Esophagus squamous epithelium (tissue), 4 donors: ENCODE measurements around the gene MAP2K5.

Experiments used
- CTCF ChIP-seq, 6 experiments: fragments of 450-650 bp in 4 of 6; fragments of 200-600 bp in 2 of 6; sonication (generic) in 2 of 6; IDR thresholded peaks; one replicate each; pipeline ENCODE4 v1.5.1; 2016 to 2019; ENCODE audit warnings: antibody characterized with exemption in 6 of 6, mild to moderate bottlenecking in 4 of 6, moderate library complexity in 4 of 6
- POLR2A ChIP-seq, 4 donors: fragments of 450-650 bp; IDR thresholded peaks; one replicate each; pipeline ENCODE4 v1.6.1; 2017; ENCODE audit warnings: antibody characterized with exemption in 4 of 4, mild to moderate bottlenecking in 4 of 4, moderate library complexity in 3 of 4

GRCh38 chr15:67512933-67513714, 29.4 kb upstream of the MAP2K5 start:
- no peak for TF ChIP-seq POLR2A (IDR thresholded peaks at IDR 0.05)
- no peak for TF ChIP-seq CTCF (IDR thresholded peaks at IDR 0.05)
